VCaP (cell line): ENCODE measurements around the gene TWF2.

Source experiments
- H3K27ac ChIP-seq: fragments of 450-650 bp; 2 replicates; pipeline ENCODE4 v1.5.1; 2017
- TF ChIP-seq, protein P1 (sequence below): fragments of 450-650 bp; conservative IDR thresholded peaks from 2 replicates; pipeline ENCODE4 v1.5.1; 2017; ENCODE audit warnings: mild to moderate bottlenecking, moderate library complexity

Gene TWF2

DNA sequence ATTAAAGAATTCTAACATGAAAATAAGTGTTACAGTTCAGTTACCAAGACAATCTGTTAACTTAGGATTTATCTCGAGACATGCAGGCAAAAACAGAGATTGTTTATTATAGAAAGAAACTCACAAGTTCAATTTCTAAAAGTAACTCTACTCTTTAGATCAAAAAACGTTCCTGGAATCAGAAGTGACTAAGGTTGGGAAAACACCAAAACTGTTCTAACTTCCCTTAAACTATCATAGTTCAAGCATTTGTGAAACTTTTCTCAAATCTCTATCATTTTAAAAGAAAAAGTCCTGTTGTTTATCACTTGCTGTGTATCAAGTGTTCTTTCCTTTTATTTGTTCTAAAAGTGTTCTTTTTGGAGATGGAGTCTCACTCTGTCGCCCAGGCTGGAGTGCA lies 30.8 kb upstream of the TWF2 start:
- TF ChIP-seq, protein P1, sequence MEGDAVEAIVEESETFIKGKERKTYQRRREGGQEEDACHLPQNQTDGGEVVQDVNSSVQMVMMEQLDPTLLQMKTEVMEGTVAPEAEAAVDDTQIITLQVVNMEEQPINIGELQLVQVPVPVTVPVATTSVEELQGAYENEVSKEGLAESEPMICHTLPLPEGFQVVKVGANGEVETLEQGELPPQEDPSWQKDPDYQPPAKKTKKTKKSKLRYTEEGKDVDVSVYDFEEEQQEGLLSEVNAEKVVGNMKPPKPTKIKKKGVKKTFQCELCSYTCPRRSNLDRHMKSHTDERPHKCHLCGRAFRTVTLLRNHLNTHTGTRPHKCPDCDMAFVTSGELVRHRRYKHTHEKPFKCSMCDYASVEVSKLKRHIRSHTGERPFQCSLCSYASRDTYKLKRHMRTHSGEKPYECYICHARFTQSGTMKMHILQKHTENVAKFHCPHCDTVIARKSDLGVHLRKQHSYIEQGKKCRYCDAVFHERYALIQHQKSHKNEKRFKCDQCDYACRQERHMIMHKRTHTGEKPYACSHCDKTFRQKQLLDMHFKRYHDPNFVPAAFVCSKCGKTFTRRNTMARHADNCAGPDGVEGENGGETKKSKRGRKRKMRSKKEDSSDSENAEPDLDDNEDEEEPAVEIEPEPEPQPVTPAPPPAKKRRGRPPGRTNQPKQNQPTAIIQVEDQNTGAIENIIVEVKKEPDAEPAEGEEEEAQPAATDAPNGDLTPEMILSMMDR = no peak
- H3K27ac ChIP-seq = no peak overlapping the region

DNA sequence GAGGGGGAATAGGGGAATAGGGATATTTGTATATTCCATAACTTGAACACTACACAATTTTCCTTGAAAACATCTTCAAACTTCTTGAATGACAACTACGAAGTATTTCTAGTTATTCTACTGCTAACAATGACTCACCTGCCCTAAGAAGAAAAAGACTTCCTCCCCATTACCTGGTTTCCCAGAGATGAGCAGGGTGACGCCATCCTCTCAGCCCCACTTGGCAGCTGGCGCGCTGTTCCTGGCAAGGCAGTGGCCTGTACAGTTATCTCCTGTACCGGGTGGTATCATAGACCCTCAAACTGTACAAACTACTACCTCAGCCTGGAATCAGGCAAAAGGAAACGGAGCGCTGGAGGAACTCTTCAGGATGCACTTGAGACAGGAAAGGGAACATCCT lies 29.1 kb upstream of the TWF2 start:
- no peak overlapping the region for H3K27ac ChIP-seq
- TF ChIP-seq, protein P1 = no peak

DNA sequence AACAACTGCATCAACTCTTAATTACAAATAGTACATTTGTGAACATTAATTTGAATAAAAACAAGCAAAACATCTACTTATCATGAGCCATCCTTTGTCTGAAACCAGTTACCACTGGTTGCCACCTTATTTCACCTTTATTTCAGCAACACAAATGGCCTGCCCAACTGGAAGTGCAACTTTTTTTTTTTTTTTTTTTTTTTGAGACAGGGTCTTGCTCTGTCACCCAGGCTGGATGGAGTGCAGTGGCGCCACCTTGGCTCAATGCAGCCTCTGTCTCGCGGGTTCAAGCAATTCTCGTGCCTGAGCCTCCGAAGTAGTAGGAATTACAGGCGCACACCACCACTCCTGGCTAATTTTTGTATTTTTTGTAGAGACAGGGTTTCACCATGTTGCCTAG lies 26.4 kb upstream of the TWF2 start:
- TF ChIP-seq, protein P1 = 0 out of 2 replicates have a peak, but pooled peaks have one; percentile 21
- H3K27ac ChIP-seq = peak overlapping the region; percentile 57

DNA sequence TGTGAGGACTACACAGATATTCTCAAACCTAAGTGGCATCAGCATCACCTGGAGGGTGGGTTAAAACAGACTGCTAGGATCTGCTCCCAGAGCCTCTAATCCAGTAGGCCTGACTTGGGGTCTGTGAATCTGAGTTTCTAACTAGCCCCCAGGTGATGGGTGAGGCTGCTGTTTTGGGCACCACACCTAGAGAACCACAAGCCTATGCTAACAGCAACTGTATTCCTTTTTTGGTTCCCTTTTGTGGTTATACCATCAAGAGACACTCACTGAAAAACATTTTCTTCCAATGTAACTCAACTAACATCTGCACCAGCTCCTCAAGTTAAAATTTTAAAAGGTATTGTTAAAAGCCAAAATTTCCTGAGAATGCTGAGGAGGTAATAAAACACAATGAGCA lies 23.5 kb upstream of the TWF2 start:
- TF ChIP-seq, protein P1 = no peak

DNA sequence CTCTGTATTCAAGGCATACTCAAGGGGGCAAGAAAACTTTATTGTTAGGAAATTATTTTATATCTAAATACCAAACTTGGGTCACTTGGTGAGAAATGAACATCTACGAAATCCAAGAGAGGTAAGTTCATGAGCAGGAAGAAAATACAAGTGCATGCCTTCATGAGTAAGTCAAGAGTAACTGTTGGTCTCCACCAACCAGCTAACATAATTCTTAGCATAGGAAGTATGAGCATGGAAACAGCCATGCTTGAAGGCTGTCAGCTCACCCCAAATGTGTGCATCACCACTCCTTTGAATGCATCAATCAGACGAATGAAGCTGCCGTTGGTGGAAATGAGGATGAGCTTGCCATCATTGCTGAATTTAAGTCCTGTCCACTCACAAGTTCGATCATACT lies 20.5 kb upstream of the TWF2 start:
- TF ChIP-seq, protein P1 = no peak
- H3K27ac ChIP-seq = no peak overlapping the region

More for the DNA sequence above, 23.5 kb upstream of the TWF2 start:
- H3K27ac ChIP-seq = peak overlapping the region; percentile 57

DNA sequence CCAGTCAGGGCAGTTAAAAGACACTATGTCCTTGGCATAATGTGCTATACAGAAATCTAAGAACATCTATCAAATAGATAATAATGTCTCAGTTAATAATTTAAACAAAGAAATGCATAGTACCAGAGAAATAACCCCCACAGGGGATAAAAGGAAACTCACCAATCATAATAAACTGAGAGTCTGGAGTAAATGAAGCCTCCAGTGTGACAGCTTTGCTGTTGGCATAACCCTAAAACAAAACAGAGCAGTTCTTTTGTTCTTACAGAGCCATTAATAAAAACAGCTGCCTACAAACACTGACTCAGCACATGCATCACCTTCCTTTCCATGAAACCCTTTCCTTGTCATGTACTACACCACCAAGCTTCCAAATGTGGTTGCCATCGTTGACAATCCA lies 20.1 kb upstream of the TWF2 start:
- TF ChIP-seq, protein P1 = no peak
- no peak overlapping the region for H3K27ac ChIP-seq

DNA sequence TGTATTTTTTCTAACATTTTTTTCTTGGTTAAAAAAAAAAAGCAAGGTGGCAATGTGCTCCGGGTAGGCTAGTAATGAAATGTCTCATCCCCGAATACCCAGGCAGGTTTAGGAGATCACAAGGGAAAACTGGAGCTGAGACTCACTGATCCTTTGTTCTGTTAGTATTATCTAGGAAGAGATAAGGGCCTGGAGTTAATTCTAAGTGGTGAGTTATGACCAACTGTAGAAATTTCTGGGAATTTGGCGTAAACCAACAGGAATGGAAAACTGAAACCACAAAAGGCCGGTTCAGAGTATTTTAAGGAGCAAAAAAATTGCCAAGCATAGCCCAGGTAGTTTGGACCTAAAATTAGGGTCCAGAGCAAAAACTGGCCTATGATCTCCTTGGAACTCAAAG lies 19.0 kb upstream of the TWF2 start:
- no peak overlapping the region for H3K27ac ChIP-seq
- TF ChIP-seq, protein P1 = no peak

DNA sequence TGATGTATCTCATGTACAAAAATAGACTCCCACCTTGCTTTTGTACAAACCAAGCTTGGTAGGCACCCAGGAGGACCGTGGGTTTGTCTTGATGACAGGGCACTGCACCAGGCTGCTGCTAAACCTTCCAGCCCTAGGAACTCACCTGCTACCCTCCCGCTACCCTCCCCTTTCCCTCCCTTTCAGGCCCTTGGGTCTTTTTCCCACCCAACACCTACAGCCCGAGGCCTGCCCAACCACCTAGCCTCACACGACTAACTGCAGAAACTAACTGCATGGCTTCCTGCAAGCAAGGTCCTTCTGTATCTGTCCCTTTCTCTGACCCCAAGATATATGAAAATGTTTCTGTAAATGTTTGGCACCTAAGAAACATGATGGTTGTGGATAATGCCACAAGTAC lies 17.7 kb upstream of the TWF2 start:
- TF ChIP-seq, protein P1 = no peak
- no peak overlapping the region for H3K27ac ChIP-seq
